H9 (cell line): ENCODE data around the gene GOLGA8N. TPM values are rescaled to one million over a fixed set of nuclear protein-coding genes. Genes with fewer than 3 reads are reported as not detected.

Experiments used
- DNase-seq: peaks from one replicate; pipeline ENCODE4 v3.0.0-alpha.2; 2017
- H2AFZ ChIP-seq: one replicate; pipeline ENCODE4 v1.6.1; 2013; ENCODE audit warnings: mild to moderate bottlenecking, low read length, control low read depth, moderate library complexity
- H2AK5ac ChIP-seq: 2 replicates; pipeline ENCODE4 v1.6.1; 2013; ENCODE audit warnings: low read length, control low read depth, mixed read lengths; ENCODE audit not compliant: insufficient read length
- H2BK120ac ChIP-seq: one replicate; pipeline ENCODE4 v1.6.1; 2013; ENCODE audit warnings: low read depth, mild to moderate bottlenecking, low read length, control low read depth, inconsistent platforms; ENCODE audit not compliant: poor library complexity, severe bottlenecking
- H2BK12ac ChIP-seq: 2 replicates; pipeline ENCODE4 v1.6.1; 2013; ENCODE audit warnings: low read length, control low read depth, mixed read lengths, low read depth; ENCODE audit not compliant: insufficient read length
- H2BK15ac ChIP-seq: 2 replicates; pipeline ENCODE4 v1.6.1; 2013; ENCODE audit warnings: low read depth, low read length, control low read depth
- H2BK20ac ChIP-seq: one replicate; pipeline ENCODE4 v1.6.1; 2013; ENCODE audit warnings: low read depth, mild to moderate bottlenecking, low read length, control low read depth, inconsistent platforms; ENCODE audit not compliant: poor library complexity, severe bottlenecking
- H2BK5ac ChIP-seq: 2 replicates; pipeline ENCODE4 v1.6.1; 2013; ENCODE audit warnings: low read length, control low read depth, mixed read lengths; ENCODE audit not compliant: insufficient read length
- H3K14ac ChIP-seq: 2 replicates; pipeline ENCODE4 v1.6.1; 2013; ENCODE audit warnings: low read length, control low read depth; ENCODE audit not compliant: insufficient read depth
- H3K18ac ChIP-seq: 2 replicates; pipeline ENCODE4 v1.6.1; 2013; ENCODE audit warnings: low read depth, mild to moderate bottlenecking, mixed read lengths, low read length, control low read depth; ENCODE audit not compliant: insufficient read length
- H3K23ac ChIP-seq: 2 replicates; pipeline ENCODE4 v1.6.1; 2013; ENCODE audit warnings: low read length, control low read depth, mixed read lengths, low read depth; ENCODE audit not compliant: insufficient read length
- H3K23me2 ChIP-seq: 2 replicates; pipeline ENCODE4 v1.6.1; 2013; ENCODE audit warnings: low read depth, mild to moderate bottlenecking, mixed read lengths, low read length, control low read depth; ENCODE audit not compliant: insufficient read length, poor library complexity, severe bottlenecking
- H3K27ac ChIP-seq: 2 replicates; pipeline ENCODE4 v1.5.1; 2013; ENCODE audit warnings: low read length, control low read depth, mixed read lengths, low read depth; ENCODE audit not compliant: insufficient read length
- H3K27me3 ChIP-seq: 2 replicates; pipeline ENCODE4 v1.6.1; 2013; ENCODE audit warnings: low read length, control low read depth, inconsistent platforms; ENCODE audit not compliant: insufficient read depth
- H3K4ac ChIP-seq: 2 replicates; pipeline ENCODE4 v1.6.1; 2013; ENCODE audit warnings: low read depth, mild to moderate bottlenecking, control low read depth, inconsistent platforms, low read length, moderate library complexity
- H3K4me1 ChIP-seq: 2 replicates; pipeline ENCODE4 v1.6.1; 2013; ENCODE audit warnings: low read length, control low read depth, inconsistent platforms; ENCODE audit not compliant: insufficient read depth
- H3K4me2 ChIP-seq: 2 replicates; pipeline ENCODE4 v1.6.1; 2013; ENCODE audit warnings: low read length, control low read depth, mixed read lengths; ENCODE audit not compliant: insufficient read length, insufficient read depth
- H3K56ac ChIP-seq: 2 replicates; pipeline ENCODE4 v1.6.1; 2013; ENCODE audit warnings: low read depth, mild to moderate bottlenecking, mixed read lengths, low read length, control low read depth; ENCODE audit not compliant: insufficient read length
- H3K79me1 ChIP-seq: 2 replicates; pipeline ENCODE4 v1.6.1; 2013; ENCODE audit warnings: low read depth, mild to moderate bottlenecking, moderate library complexity, low read length, control low read depth, inconsistent platforms; ENCODE audit not compliant: insufficient read depth, poor library complexity, severe bottlenecking
- H3K79me2 ChIP-seq: 2 replicates; pipeline ENCODE4 v1.6.1; 2013; ENCODE audit warnings: low read length, control low read depth, inconsistent platforms; ENCODE audit not compliant: insufficient read depth
- H3K9ac ChIP-seq: 2 replicates; pipeline ENCODE4 v1.6.1; 2013; ENCODE audit warnings: low read length, control low read depth, mixed read lengths; ENCODE audit not compliant: insufficient read length; ENCODE audit errors: extremely low read depth
- H3K9me3 ChIP-seq: one replicate; pipeline ENCODE4 v1.6.1; 2013; ENCODE audit warnings: low read depth, low read length, inconsistent platforms; ENCODE audit not compliant: control insufficient read depth
- H3T11ph ChIP-seq: one replicate; pipeline ENCODE4 v1.6.1; 2013; ENCODE audit warnings: mild to moderate bottlenecking, low read length, control low read depth, inconsistent platforms
- H4K20me1 ChIP-seq: one replicate; pipeline ENCODE4 v1.6.1; 2013; ENCODE audit not compliant: control insufficient read depth, insufficient read length, insufficient read depth
- H4K5ac ChIP-seq: 2 replicates; pipeline ENCODE4 v1.6.1; 2013; ENCODE audit warnings: low read depth, mild to moderate bottlenecking, mixed read lengths, low read length, control low read depth; ENCODE audit not compliant: insufficient read length
- H4K8ac ChIP-seq: replicated peaks from 2 replicates; pipeline ENCODE4 v1.6.1; 2013; ENCODE audit warnings: low read length, control low read depth, mixed read lengths, low read depth; ENCODE audit not compliant: insufficient read length
- H4K91ac ChIP-seq: 2 replicates; pipeline ENCODE4 v1.6.1; 2013; ENCODE audit warnings: low read depth, mild to moderate bottlenecking, moderate library complexity, mixed read lengths, low read length, control low read depth; ENCODE audit not compliant: insufficient read length
- H3K27ac Mint-ChIP-seq, 3 experiments: 2 replicates in 2 of 3; 3 replicates in 1 of 3; pipeline ENCODE4 v1.8.0; 2020 to 2021; ENCODE audit warnings: mixed read lengths in 3 of 3, mild to moderate bottlenecking in 1 of 3, moderate library complexity in 1 of 3
- H3K27me3 Mint-ChIP-seq: 2 replicates; pipeline ENCODE4 v1.8.0; 2021; ENCODE audit warnings: low read depth, mild to moderate bottlenecking, moderate library complexity, mixed read lengths
- H3K36me3 Mint-ChIP-seq, 3 experiments: 2 replicates in 2 of 3; 3 replicates in 1 of 3; pipeline ENCODE4 v1.8.0; 2020 to 2021; ENCODE audit warnings: low read depth in 3 of 3, mixed read lengths in 3 of 3; ENCODE audit not compliant: insufficient read depth in 1 of 3
- H3K4me1 Mint-ChIP-seq, 2 experiments: 2 replicates each; pipeline ENCODE4 v1.8.0; 2020; ENCODE audit warnings: mixed read lengths in 2 of 2
- H3K4me3 Mint-ChIP-seq, 2 experiments: 2 replicates in 1 of 2; 3 replicates in 1 of 2; pipeline ENCODE4 v1.8.0; 2020 to 2021; ENCODE audit warnings: mild to moderate bottlenecking in 2 of 2, mixed read lengths in 2 of 2, moderate library complexity in 1 of 2
- H3K9me3 Mint-ChIP-seq, 2 experiments: 2 replicates in 1 of 2; 3 replicates in 1 of 2; pipeline ENCODE4 v1.8.0; 2020; ENCODE audit warnings: mild to moderate bottlenecking in 2 of 2, mixed read lengths in 2 of 2, moderate library complexity in 1 of 2
- CTCF ChIP-seq: fragments of 200-600 bp; sonication (generic); conservative IDR thresholded peaks from 3 replicates; pipeline ENCODE4 v1.8.0; 2021; ENCODE audit warnings: antibody characterized with exemption, mild to moderate bottlenecking
- WGBS: extraction: QIAGEN DNeasy Blood & Tissue Kit; methylation state at CpG from one replicate; pipeline ENCODE4 v1.1.7; 2013; ENCODE audit warnings: missing lambda C conversion rate, low lambda C conversion rate, mixed read lengths; ENCODE audit not compliant: insufficient read length; ENCODE audit errors: extremely low coverage; 5-methylcytosine and 5-hydroxymethylcytosine counted together
- total RNA-seq: library from RNA; stranded (reverse); gene quantifications from 2 replicates; pipeline ENCODE4 v1.2.1, GENCODE V29; 2021

GOLGA8N gene
- total RNA-seq, 1 experiment from 2014 or later: 0.50 TPM

GRCh38 chr15:32641517-32642059 lies 48.3 kb downstream of the GOLGA8N start, which contains the start of gene SCG5:
SCG5 (plus strand) TSS chr15:32641710; CDS start chr15:32643593, 1,883 bp downstream.
- H3K14ac ChIP-seq: peak within 1 kb of the TSS; percentile 93; the same call in 1 of the 2 replicates
- no peak within 1 kb of the TSS for H2BK5ac ChIP-seq
- peak within 1 kb of the TSS; percentile 62 for H3K27ac ChIP-seq
- no peaks in the 10 kb centered on the region for H3K79me2 ChIP-seq
- H2AK5ac ChIP-seq: no peak within 1 kb of the TSS
- peak within 1 kb of the TSS; percentile 83 for H3K18ac ChIP-seq
- H2BK20ac ChIP-seq: no peak within 1 kb of the TSS
- H3K56ac ChIP-seq: no peak within 1 kb of the TSS
- no peaks in the 10 kb centered on the region for H3K9me3 ChIP-seq
- peak within 1 kb of the TSS; percentile 81 to 89 for H3K4me3 Mint-ChIP-seq
- no CpG with 5 or more reads among the region's 22 CpGs for WGBS
- H2BK12ac ChIP-seq: no peak within 1 kb of the TSS
- peak within 1 kb of the TSS; percentile 90 for H3K4me2 ChIP-seq
- peak within 1 kb of the TSS; percentile 65 for H3K9ac ChIP-seq
- peak; percentile 94 for DNase-seq
- no peak within 1 kb of the TSS for H4K8ac ChIP-seq
- H4K20me1 ChIP-seq: no peaks in the 10 kb centered on the region
- peaks cover 4% of the 10 kb centered on the region; the same call in 1 of the 2 replicates for H3K4me1 ChIP-seq
- peaks cover 8 to 33% (median 21%) of the 10 kb centered on the region in 3 experiments; a peak in 6 of 7 replicates for H3K36me3 Mint-ChIP-seq
- H3T11ph ChIP-seq: no peak within 1 kb of the TSS
- H4K5ac ChIP-seq: peak within 1 kb of the TSS; percentile 64
- no peaks in the 10 kb centered on the region for H3K79me1 ChIP-seq
- no peak for TF ChIP-seq CTCF
- H3K27me3 ChIP-seq: no peaks in the 10 kb centered on the region
- H3K9me3 Mint-ChIP-seq: no peaks in the 10 kb centered on the region
- H3K4me1 Mint-ChIP-seq: peaks cover 21 to 22% of the 10 kb centered on the region in 2 experiments
- H3K27me3 Mint-ChIP-seq: no peaks in the 10 kb centered on the region; the same call in 1 of the 2 replicates
- no peak within 1 kb of the TSS for H2BK15ac ChIP-seq
- no peaks in the 10 kb centered on the region for H3K23me2 ChIP-seq
- H3K27ac Mint-ChIP-seq: peak within 1 kb of the TSS; percentile 95 to 99 (median 97)
- no peak within 1 kb of the TSS for H2BK120ac ChIP-seq
- no peak within 1 kb of the TSS for H3K4ac ChIP-seq
- no peak within 1 kb of the TSS for H2AFZ ChIP-seq
- H3K23ac ChIP-seq: no peak within 1 kb of the TSS
- H4K91ac ChIP-seq: no peak within 1 kb of the TSS
